OCI-LY7 (cell line): Measurements from ENCODE around the gene ADARB2.
A peak's percentile ranks its signal among the peaks of the same experiment; 100 is the strongest.

Source experiments
- CTCF ChIP-seq: fragments of 200-600 bp; sonication (generic); conservative IDR thresholded peaks from 2 replicates; pipeline ENCODE4 v1.5.1; 2014; ENCODE audit warnings: mild to moderate bottlenecking, antibody characterized with exemption, low read length, moderate library complexity, mixed read lengths
- EZH2phosphoT487 ChIP-seq: fragments of 200-600 bp; sonication (generic); IDR thresholded peaks from 2 replicates; pipeline ENCODE4 v1.6.1; 2018; ENCODE audit warnings: low read depth, borderline replicate concordance, mild to moderate bottlenecking, mixed run types, antibody characterized with exemption, low read length, moderate library complexity, mixed read lengths

GRCh38 chr10:1420661-1421362, 316.5 kb downstream of the ADARB2 start:
- TF ChIP-seq CTCF (peak; percentile 92), EZH2phosphoT487 (no peak)
